NB4 (cell line): ENCODE results near the gene FOXJ3.

ENCODE experiments used
- DNase-seq: peaks from one replicate; pipeline ENCODE4 v3.0.0; 2010; ENCODE audit warnings: low read depth
- H3K4me3 ChIP-seq: one replicate; pipeline ENCODE4 v1.5.1; 2011; ENCODE audit warnings: mild to moderate bottlenecking, low read depth, low read length, moderate library complexity
- MYC ChIP-seq: IDR thresholded peaks from 2 replicates; pipeline ENCODE4 v1.6.1; 2011; ENCODE audit warnings: low read depth, low read length
- POLR2A ChIP-seq: IDR thresholded peaks from 2 replicates; pipeline ENCODE4 v1.6.1; 2011; ENCODE audit warnings: mild to moderate bottlenecking; ENCODE audit not compliant: insufficient read length; ENCODE audit errors: extremely low read depth
- TF ChIP-seq, protein P1 (sequence below): IDR thresholded peaks from one replicate; pipeline ENCODE4 v1.5.1; 2012; ENCODE audit warnings: low read depth, low read length
- TF ChIP-seq, protein P2 (sequence below): IDR thresholded peaks from 2 replicates; pipeline ENCODE4 v1.6.1; 2011; ENCODE audit warnings: low read depth, low read length

Gene FOXJ3

DNA sequence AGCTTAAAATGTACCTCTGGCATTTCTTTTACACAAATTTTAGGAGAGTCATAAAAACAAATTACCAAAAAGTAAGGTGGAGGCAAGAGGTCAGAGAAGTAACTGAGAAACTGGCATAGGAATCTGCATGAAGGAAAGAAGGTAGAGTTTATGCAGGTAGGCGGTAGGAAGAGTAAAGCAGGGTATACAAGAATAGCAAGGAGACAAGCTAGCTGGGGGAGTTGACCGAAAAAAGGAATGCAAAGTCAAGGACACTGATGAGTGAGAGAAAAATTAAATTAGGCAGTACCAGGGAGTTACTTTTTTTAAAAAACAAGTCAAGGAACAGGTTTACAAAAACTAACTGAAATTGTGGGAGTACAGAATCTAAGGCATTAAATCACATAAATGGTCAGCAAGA, 56.0 kb downstream of the FOXJ3 start:
- DNase-seq: no peak
- TF ChIP-seq POLR2A (no peak), MYC (no peak)
- TF ChIP-seq, protein P1, sequence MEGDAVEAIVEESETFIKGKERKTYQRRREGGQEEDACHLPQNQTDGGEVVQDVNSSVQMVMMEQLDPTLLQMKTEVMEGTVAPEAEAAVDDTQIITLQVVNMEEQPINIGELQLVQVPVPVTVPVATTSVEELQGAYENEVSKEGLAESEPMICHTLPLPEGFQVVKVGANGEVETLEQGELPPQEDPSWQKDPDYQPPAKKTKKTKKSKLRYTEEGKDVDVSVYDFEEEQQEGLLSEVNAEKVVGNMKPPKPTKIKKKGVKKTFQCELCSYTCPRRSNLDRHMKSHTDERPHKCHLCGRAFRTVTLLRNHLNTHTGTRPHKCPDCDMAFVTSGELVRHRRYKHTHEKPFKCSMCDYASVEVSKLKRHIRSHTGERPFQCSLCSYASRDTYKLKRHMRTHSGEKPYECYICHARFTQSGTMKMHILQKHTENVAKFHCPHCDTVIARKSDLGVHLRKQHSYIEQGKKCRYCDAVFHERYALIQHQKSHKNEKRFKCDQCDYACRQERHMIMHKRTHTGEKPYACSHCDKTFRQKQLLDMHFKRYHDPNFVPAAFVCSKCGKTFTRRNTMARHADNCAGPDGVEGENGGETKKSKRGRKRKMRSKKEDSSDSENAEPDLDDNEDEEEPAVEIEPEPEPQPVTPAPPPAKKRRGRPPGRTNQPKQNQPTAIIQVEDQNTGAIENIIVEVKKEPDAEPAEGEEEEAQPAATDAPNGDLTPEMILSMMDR: no peak
- TF ChIP-seq, protein P2, sequence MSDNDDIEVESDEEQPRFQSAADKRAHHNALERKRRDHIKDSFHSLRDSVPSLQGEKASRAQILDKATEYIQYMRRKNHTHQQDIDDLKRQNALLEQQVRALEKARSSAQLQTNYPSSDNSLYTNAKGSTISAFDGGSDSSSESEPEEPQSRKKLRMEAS: no peak

DNA sequence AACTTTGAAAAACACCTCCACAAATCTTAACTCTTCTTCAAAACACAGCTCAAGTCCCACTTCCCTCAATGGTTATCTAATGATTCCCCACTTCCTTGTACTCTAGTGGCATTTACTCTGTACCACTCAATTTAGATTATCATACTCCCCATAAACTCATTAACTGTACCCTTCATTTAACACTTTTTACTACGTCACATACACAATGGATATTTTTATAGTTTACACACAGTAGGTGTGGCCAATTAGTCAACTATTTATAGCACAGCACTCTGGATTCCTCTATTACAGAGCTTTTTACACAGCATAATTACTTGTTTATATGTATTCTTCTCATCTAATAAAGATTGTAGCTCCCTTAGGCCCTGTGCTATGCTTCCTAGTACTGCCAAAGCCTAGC, 62.1 kb downstream of the FOXJ3 start:
- DNase-seq: no peak

More for the DNA sequence above, 56.0 kb downstream of the FOXJ3 start:
- H3K4me3 ChIP-seq: no peak overlapping the region

DNA sequence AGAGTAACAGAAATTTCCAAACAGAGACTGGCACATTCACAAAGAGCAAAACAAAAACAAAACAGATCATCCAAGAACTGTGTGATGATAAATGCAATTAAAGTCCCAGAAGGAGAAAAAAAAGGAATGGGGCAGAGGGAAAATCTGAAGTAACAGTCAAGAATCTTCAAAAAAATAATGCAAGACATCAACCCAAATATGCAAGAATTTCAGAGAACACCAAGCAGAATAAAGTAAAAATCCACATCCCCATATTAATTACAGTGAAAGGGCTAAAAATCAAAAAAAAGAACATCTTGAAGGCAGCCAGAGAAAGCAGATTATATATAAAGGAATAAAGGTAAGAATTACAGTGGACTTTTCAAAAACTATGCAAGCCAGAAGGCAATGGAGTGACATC, 67.1 kb downstream of the FOXJ3 start:
- no peak overlapping the region for H3K4me3 ChIP-seq
- TF ChIP-seq, protein P1: no peak
- TF ChIP-seq POLR2A (no peak), MYC (no peak)
- TF ChIP-seq, protein P2: no peak
- no peak for DNase-seq

More for the DNA sequence above, 62.1 kb downstream of the FOXJ3 start:
- no peak for TF ChIP-seq POLR2A
- TF ChIP-seq, protein P2: no peak
- TF ChIP-seq, protein P1: no peak
- TF ChIP-seq MYC: no peak
- H3K4me3 ChIP-seq: no peak overlapping the region

DNA sequence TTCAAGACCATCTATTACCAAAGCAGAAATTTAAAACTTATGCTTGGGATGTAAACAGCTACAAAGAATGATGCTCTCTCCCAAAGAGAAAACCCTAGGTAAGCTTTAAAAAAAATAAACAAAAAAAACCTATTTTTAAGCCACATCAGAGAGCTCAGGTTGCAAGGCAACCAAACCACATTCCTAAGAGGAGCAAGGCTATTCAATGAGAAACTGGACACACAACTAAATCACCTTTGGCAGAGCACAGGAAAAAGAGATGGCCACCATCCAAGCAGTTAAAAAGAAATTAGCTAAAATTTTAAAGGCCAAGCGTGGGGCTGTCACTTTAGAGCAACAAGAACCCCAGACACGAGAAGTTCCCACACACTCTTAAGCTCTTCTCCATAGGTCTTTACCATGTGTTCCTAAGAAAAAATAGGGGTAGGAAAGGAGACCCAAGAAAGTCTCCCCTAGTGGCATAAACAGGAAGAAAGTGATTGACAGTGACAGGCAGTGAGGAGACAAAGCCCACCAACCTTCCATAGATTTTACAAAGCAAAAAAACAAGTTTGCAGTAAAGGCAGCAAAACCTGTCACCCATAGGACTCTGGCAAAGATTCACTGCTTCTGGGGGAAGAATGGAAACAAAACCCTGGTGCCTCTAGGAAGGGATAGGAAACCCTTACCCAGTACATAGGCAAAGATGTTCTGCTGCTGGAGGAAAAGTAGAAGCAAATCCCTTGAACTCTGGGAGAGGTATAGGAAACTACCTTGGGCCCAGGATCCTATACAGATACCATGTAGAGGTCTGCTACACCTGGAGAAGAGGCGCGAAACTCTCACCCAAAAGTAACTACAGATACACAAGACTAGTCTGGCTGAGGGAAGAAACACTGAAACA, 68.5 kb downstream of the FOXJ3 start:
- TF ChIP-seq, protein P1: no peak
- TF ChIP-seq POLR2A (no peak), MYC (no peak)
- TF ChIP-seq, protein P2: no peak
- no peak for DNase-seq
- no peak overlapping the region for H3K4me3 ChIP-seq

DNA sequence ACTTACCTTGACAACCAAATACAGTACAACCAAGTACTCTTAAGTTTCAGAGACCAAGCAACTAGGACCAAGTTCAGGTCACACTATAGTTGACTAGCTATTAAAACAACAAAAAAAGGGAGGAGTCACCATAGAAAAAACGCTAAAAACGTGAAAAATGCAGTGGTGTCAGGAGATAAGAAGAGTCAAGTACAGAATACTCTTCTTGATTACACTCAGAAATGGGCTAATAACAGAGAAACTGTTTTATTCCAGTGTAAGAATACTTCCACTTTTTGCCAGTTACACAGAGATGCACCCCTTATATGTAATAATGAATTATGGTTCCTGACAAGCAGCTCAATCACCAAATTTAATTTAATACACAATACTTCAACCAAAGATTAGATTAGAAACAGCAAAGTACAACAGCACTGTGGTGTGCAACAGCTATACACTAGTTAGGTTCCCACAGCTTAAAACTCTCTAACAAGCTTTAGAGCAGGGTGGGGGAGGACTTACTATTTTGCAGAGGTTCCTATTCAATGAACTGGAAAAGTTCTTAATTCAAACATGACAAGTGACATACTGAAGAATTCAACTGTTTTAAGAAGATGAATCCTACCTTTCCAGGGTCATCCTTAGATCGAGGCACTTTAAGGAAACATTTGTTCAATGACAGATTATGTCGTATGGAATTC, 70.4 kb downstream of the FOXJ3 start:
- H3K4me3 ChIP-seq: no peak overlapping the region
- TF ChIP-seq POLR2A: no peak
- no peak for TF ChIP-seq MYC
- TF ChIP-seq, protein P1: no peak
- TF ChIP-seq, protein P2: no peak
- no peak for DNase-seq
